Kidney epithelial cell (primary cell): ENCODE results near the gene MT1A. TPM values are rescaled to one million over a fixed set of nuclear protein-coding genes. Genes with fewer than 3 reads are reported as not detected.

Source experiments
- DNase-seq: peaks from one replicate; pipeline ENCODE4 v3.0.0-alpha.2; 2010; ENCODE audit warnings: low read depth
- H3K27me3 ChIP-seq: 2 replicates; pipeline ENCODE4 v1.6.0; 2011; ENCODE audit warnings: low read length; ENCODE audit not compliant: control insufficient read depth, insufficient read depth
- H3K36me3 ChIP-seq: 2 replicates; pipeline ENCODE4 v1.5.1; 2011; ENCODE audit warnings: low read length; ENCODE audit not compliant: control insufficient read depth, insufficient read depth
- H3K4me3 ChIP-seq: 2 replicates; pipeline ENCODE4 v1.5.1; 2011; ENCODE audit warnings: low read depth, mild to moderate bottlenecking, control low read depth, low read length
- CTCF ChIP-seq: IDR thresholded peaks from 2 replicates; pipeline ENCODE4 v1.5.1; 2011; ENCODE audit warnings: mild to moderate bottlenecking, moderate library complexity, low read length, control low read depth, inconsistent platforms; ENCODE audit not compliant: insufficient read depth, poor library complexity, severe bottlenecking
- total RNA-seq: library from RNA; depleted of rRNA; stranded (reverse); fragments of >200 nt; gene quantifications from 2 replicates; pipeline ENCODE4 v1.2.3, GENCODE V29; 2015

MT1A gene
- not detected in 2 replicates for total RNA-seq

GRCh38 chr16:56637814-56638750, at the start of gene MT1A:
MT1A (plus strand) TSS chr16:56638666; CDS start chr16:56638739, 73 bp downstream.
- H3K4me3 ChIP-seq: peak within 1 kb of the TSS; percentile 41
- no peaks in the 10 kb centered on the region for H3K36me3 ChIP-seq
- no peak for DNase-seq
- TF ChIP-seq CTCF: no peak
- H3K27me3 ChIP-seq: peaks cover 40% of the 10 kb centered on the region

DNA sequence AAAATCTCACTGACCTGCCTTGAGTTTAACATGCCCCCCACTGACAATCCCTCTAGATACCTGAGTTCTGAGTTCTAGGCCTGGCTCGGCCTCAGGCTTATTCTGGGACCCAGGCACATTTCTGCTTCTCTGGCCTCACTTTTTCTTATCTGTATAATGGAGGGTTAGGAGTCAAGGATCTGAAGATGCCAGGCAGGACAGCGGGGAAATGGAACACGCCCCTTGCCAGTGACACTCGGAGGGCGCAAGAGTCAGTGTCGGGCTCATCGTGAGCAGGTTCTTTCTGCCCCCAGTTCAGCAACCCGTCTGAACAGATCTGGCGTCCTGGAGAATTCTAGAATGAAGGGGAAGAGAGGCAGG, 49.7 kb upstream of the MT1A start:
- H3K4me3 ChIP-seq: peak overlapping the region; percentile 28
- H3K27me3 ChIP-seq: peaks cover 25% of the 10 kb centered on the region

DNA sequence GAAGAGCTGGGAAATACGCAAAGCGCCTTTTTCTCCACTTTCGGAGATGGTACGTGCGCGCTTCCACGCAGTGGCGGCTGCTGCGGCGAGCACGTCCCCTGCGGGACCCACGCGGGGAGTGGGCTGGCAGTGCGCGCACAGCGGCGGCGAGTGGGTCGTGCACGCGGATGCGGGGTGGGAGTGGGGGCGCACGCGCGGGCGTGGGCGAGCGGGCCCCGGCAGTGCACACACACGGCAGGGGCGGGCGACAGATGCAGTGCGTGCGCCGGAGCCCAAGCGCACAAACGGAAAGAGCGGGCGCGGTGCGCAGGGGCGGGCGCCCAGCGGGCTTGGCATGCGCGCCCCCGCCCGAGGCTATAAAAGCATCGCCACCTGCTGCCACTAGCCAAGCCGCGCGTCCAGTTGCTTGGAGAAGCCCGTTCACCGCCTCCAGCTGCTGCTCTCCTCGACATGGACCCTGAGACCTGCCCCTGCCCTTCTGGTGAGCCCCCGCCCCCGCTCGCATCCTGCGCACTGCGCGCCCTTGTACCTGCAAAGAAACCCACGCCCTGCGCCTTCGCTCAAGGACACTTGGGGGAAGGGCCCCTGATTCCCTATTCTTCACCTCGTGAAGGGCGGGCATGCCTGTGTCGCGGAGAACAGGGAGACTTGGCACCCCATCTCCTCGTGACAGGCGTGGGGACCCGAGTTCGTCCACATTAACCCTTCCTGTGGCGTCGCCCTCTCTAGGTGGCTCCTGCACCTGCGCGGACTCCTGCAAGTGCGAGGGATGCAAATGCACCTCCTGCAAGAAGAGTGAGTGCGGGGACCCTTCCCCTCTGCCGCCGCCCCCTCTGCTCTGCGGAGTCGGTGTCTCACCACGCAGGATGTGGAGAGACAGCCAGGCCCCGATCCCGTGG, 49.1 kb upstream of the MT1A start, which contains the start of gene MT3:
Gene MT3 (plus strand): TSS at position 388 of the 899 bp plus-strand sequence. CDS start 63 bp downstream, at position 451.
- Histone ChIP-seq H3K4me3 (peak within 1 kb of the TSS; percentile 28), H3K36me3 (no peaks in the 10 kb centered on the region), H3K27me3 (peaks cover 25% of the 10 kb centered on the region)
- TF ChIP-seq CTCF: no peak
- no peak for DNase-seq

More for the DNA sequence above, 49.7 kb upstream of the MT1A start:
- no peak for TF ChIP-seq CTCF
- H3K36me3 ChIP-seq: no peaks in the 10 kb centered on the region
- no peak for DNase-seq

- Histone ChIP-seq H3K36me3 (no peaks in the 10 kb centered on the region), H3K4me3 (no peak overlapping the region), H3K27me3 (peaks cover 25% of the 10 kb centered on the region)
- no peak for TF ChIP-seq CTCF
- DNase-seq: no peak
These were observed 46.9 kb upstream of the MT1A start for GRCh38 chr16:56591377-56592060.

DNA sequence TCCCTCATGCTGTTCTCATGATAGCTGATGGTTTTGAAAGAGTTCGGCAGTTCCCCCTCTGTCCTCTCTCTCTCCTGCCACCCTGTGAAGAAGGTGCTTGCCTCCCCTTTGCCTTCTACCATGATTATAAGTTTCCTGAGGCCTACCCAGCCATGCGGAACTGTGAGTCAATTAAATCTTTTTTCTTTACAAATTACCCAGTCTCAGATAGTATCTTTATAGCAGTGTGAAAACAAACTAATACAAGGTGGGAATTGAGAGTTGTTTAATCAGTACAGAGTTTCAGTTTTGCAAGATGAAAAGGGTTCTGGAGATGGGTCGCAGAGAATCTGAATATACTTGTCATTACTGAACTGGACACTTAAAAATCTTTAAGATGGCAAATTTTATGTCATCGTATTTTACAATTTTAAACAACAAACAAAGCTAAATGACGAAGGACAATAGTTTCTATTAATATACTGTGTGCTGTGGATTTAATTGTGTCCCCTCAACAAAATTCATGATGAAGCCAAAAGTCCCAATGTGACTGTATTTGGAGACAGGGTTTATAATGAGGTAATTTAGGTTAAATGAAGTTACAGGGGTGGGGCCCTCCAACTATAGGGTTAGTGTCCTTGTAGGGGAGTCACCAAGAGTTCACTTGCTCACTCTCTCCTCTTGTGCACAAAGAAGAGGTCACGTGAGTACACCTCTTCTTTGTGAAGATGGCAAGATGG, 44.7 kb upstream of the MT1A start:
- no peak for TF ChIP-seq CTCF
- DNase-seq: no peak
- no peaks in the 10 kb centered on the region for H3K36me3 ChIP-seq
- peaks cover 24% of the 10 kb centered on the region for H3K27me3 ChIP-seq
- no peak overlapping the region for H3K4me3 ChIP-seq
